Measurements from ENCODE around the gene PYCARD. TPM values are rescaled to one million over a fixed set of nuclear protein-coding genes. Genes with fewer than 3 reads are reported as not detected.
A peak's percentile ranks its signal among the peaks of the same experiment; 100 is the strongest.

Gene PYCARD
- total and polyA plus RNA-seq, 9 of the 15 experiments (the other 6 are each of a cell fraction or from before 2014, with no cell fraction given) = 1.3 to 28.4 (median 6.0) TPM

GRCh38 chr16:31181102-31181830 is 21.3 kb downstream of the PYCARD start (continued):
- TF ChIP-seq ARID4B (CRISPR knock-in tag; IDR thresholded peaks at IDR 0.05) (0 out of 2 replicates have a peak, but pooled peaks have one; percentile 13), GABPA (tag; conservative IDR thresholded peaks at IDR 0.05; ENCODE audit: low read depth) (peak; percentile 35; the same call in 1 of the 2 replicates), VEZF1 (CRISPR knock-in tag; IDR thresholded peaks at IDR 0.05) (no peak), SIN3A (IDR thresholded peaks at IDR 0.05; ENCODE audit: borderline replicate concordance in 2 of 2, control insufficient read depth in 1 of 2, low read depth in 2 of 2, low read length in 2 of 2) (peak in 1 of 2 experiments; percentile 2; a peak in 1 of 4 replicates), SAP30 (IDR thresholded peaks at IDR 0.05; ENCODE audit: borderline replicate concordance, insufficient read depth, low read depth, low read length, poor library complexity, severe bottlenecking) (peak; percentile 3)

Measured in K562 (cell line).